Thyroid gland (tissue), 4 donors: ENCODE measurements around the gene BMPR2. TPM values are rescaled to one million over a fixed set of nuclear protein-coding genes. Genes with fewer than 3 reads are reported as not detected.

Experiments used
- DNase-seq, 2 donors: peaks; one replicate each; pipeline ENCODE4 v3.0.0-alpha.2; 2019
- H3K27ac ChIP-seq, 3 donors: fragments of 200-600 bp; sonication (generic); 1 replicate in 2 of 3; 2 replicates in 1 of 3; pipeline ENCODE4 v1.5.1; 2016 to 2019; ENCODE audit warnings: mild to moderate bottlenecking in 1 of 3, moderate library complexity in 1 of 3
- H3K27me3 ChIP-seq: fragments of 200-600 bp; sonication (generic); one replicate; pipeline ENCODE4 v1.5.1; 2019
- H3K36me3 ChIP-seq, 2 donors: fragments of 200-600 bp; sonication (generic); one replicate each; pipeline ENCODE4 v1.5.1; 2016 to 2019
- H3K4me1 ChIP-seq, 2 donors: fragments of 200-600 bp; sonication (generic); one replicate each; pipeline ENCODE4 v1.5.1; 2017 to 2019
- H3K4me3 ChIP-seq, 3 donors: fragments of 200-600 bp; sonication (generic); replicated peaks in 1 of 3; 1 replicate in 2 of 3; 2 replicates in 1 of 3; pipeline ENCODE4 v1.5.1; 2016; ENCODE audit warnings: mild to moderate bottlenecking in 1 of 3
- H3K9me3 ChIP-seq: fragments of 200-600 bp; sonication (generic); one replicate; pipeline ENCODE4 v1.5.1; 2017
- POLR2A ChIP-seq, 2 donors: fragments of 450-650 bp; IDR thresholded peaks; one replicate each; pipeline ENCODE4 v1.6.1; 2017; ENCODE audit warnings: antibody characterized with exemption in 2 of 2, mild to moderate bottlenecking in 2 of 2, moderate library complexity in 1 of 2
- WGBS, 2 donors: methylation state at CpG; one replicate each; pipeline ENCODE4 v1.1.5; 2017; 5-methylcytosine and 5-hydroxymethylcytosine counted together
- intact Hi-C: fragments of 100-400 bp; cut with DNase I; formaldehyde crosslinking; loops from one replicate; pipeline ENCODE4 v1.15.1; 2023
- total RNA-seq, 4 donors: library from RNA; depleted of rRNA; stranded (reverse); fragments of >200 nt; gene quantifications; one replicate each; pipeline ENCODE4 v1.2.3, GENCODE V29; 2016
- TF ChIP-seq, protein P1 (sequence below), 6 experiments: fragments of 200-600 bp in 3 of 6; fragments of 450-650 bp in 3 of 6; sonication (generic) in 3 of 6; IDR thresholded peaks; one replicate each; pipeline ENCODE4 v1.5.1; 2016 to 2019; ENCODE audit warnings: antibody characterized with exemption in 6 of 6, mild to moderate bottlenecking in 2 of 6, inconsistent platforms in 1 of 6, moderate library complexity in 1 of 6

The BMPR2 gene
- total RNA-seq, 4 donors from 2014 or later, result 50.1 to 67.0 (median 56.3) TPM

DNA sequence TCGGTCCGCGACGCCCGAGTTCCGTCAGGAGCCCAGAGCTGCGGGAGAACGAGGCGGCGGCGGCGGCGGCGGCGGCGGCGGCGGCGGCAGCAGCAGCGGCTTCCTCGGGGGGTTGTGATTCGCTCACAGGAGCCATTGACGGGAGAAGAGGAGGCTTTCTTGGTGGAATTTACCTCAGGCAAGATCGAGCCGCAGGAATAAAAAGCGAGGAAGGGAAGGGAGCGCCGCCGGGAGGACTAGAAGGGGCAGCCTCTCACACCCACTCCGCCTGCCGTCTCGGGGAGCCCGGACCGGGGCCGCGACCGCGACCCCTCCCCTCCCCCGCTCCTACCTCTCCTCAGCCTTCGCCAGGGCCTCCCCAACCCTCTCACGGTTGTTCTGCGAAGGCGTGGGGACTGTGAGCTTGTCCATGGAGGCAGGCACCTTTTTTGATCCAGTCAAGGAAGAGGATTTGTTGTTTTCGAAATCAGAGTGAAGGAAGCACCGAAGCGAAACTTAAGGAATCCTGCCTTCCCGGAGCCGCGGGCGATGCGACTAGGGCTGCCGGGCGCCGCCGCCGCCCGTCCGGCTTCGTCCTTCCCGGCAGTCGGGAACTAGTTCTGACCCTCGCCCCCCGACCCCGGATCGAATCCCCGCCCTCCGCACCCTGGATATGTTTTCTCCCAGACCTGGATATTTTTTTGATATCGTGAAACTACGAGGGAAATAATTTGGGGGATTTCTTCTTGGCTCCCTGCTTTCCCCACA lies 506 bp downstream of the BMPR2 start:
- H3K9me3 ChIP-seq, result no peaks in the 10 kb centered on the region
- TF ChIP-seq, protein P1, sequence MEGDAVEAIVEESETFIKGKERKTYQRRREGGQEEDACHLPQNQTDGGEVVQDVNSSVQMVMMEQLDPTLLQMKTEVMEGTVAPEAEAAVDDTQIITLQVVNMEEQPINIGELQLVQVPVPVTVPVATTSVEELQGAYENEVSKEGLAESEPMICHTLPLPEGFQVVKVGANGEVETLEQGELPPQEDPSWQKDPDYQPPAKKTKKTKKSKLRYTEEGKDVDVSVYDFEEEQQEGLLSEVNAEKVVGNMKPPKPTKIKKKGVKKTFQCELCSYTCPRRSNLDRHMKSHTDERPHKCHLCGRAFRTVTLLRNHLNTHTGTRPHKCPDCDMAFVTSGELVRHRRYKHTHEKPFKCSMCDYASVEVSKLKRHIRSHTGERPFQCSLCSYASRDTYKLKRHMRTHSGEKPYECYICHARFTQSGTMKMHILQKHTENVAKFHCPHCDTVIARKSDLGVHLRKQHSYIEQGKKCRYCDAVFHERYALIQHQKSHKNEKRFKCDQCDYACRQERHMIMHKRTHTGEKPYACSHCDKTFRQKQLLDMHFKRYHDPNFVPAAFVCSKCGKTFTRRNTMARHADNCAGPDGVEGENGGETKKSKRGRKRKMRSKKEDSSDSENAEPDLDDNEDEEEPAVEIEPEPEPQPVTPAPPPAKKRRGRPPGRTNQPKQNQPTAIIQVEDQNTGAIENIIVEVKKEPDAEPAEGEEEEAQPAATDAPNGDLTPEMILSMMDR (IDR thresholded peaks at IDR 0.05), result no peak
- peak in 1 of 2 donors; percentile 13 for TF ChIP-seq POLR2A (IDR thresholded peaks at IDR 0.05)
- H3K36me3 ChIP-seq, result no peaks in the 10 kb centered on the region
- H3K27me3 ChIP-seq, result no peaks in the 10 kb centered on the region
- intact Hi-C loops, result loop anchor here (10.0 kb wide), 1 partner anchor 638 kb away; the partner anchor contains the start of gene NBEAL1
- WGBS, 2 donors, result 0% methylated on average over 39 to 47 of the region's 69 CpGs
- peak overlapping the region; percentile 91 to 98 (median 97) for H3K27ac ChIP-seq
- H3K4me3 ChIP-seq, result peak overlapping the region; percentile 25 to 91 (median 74)
- peak; percentile 55 to 57 for DNase-seq
- H3K4me1 ChIP-seq, result peaks cover 14 to 23% of the 10 kb centered on the region in 2 donors

DNA sequence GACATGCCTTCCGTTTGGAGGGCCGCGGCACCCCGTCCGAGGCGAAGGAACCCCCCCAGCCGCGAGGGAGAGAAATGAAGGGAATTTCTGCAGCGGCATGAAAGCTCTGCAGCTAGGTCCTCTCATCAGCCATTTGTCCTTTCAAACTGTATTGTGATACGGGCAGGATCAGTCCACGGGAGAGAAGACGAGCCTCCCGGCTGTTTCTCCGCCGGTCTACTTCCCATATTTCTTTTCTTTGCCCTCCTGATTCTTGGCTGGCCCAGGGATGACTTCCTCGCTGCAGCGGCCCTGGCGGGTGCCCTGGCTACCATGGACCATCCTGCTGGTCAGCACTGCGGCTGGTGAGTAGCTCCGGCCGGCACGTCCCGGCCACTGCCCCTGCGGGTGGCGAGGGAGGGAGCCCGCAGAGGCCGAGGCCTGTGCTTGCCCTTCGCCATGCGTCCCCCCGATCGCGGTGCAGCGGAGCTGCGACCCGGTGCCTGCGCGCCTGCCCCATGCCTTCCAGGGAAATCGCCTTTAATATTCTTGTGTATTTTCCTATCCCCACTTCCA lies 1.2 kb downstream of the BMPR2 start:
- WGBS, 2 donors, result 1% methylated on average over 38 of the region's 38 CpGs
- no peak for TF ChIP-seq POLR2A (IDR thresholded peaks at IDR 0.05)
- TF ChIP-seq, protein P1 (IDR thresholded peaks at IDR 0.05), result no peak
- Histone ChIP-seq H3K36me3 (no peaks in the 10 kb centered on the region), H3K9me3 (no peaks in the 10 kb centered on the region), H3K27me3 (no peaks in the 10 kb centered on the region), H3K27ac (peak overlapping the region; percentile 91 to 98 (median 97)), H3K4me3 (peak overlapping the region; percentile 25 to 91 (median 74)), H3K4me1 (peaks cover 14 to 29% of the 10 kb centered on the region in 2 donors)
- peak; percentile 48 to 49 for DNase-seq
- intact Hi-C loops, result loop anchor here (10.0 kb wide), 1 partner anchor 638 kb away; the partner anchor contains the start of gene NBEAL1

DNA sequence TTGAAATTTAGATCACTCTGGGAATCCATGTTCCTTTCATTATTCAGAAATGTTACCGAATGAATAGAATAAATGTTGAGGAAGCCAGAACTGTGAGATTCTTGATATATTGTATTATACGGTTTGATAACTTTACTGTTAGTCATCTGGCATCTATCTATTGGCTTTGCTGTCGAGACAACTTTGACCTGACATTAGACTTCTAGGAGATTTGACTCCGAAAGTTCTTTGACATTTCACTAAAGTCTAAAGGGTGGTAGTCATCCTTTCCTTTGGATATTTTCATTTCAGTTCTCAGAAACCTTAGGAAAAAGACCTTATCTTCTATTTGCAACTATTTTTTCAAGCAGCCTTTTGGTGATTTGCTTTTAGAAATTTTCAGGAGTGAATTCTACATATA lies 1.9 kb downstream of the BMPR2 start:
- no peak for DNase-seq
- Histone ChIP-seq H3K27ac (peak overlapping the region; percentile 49 to 98 (median 91)), H3K4me1 (peaks cover 14 to 29% of the 10 kb centered on the region in 2 donors), H3K36me3 (no peaks in the 10 kb centered on the region), H3K27me3 (no peaks in the 10 kb centered on the region), H3K4me3 (peak overlapping the region in 2 of 3 donors; percentile 74 to 91), H3K9me3 (no peaks in the 10 kb centered on the region)
- TF ChIP-seq POLR2A (IDR thresholded peaks at IDR 0.05), result no peak
- TF ChIP-seq, protein P1 (IDR thresholded peaks at IDR 0.05), result no peak
- intact Hi-C loops, result loop anchor here (10.0 kb wide), 1 partner anchor 637 kb away; the partner anchor contains the start of gene NBEAL1
- WGBS, 2 donors, result 7 to 9% methylated on average over 4 of the region's 4 CpGs

DNA sequence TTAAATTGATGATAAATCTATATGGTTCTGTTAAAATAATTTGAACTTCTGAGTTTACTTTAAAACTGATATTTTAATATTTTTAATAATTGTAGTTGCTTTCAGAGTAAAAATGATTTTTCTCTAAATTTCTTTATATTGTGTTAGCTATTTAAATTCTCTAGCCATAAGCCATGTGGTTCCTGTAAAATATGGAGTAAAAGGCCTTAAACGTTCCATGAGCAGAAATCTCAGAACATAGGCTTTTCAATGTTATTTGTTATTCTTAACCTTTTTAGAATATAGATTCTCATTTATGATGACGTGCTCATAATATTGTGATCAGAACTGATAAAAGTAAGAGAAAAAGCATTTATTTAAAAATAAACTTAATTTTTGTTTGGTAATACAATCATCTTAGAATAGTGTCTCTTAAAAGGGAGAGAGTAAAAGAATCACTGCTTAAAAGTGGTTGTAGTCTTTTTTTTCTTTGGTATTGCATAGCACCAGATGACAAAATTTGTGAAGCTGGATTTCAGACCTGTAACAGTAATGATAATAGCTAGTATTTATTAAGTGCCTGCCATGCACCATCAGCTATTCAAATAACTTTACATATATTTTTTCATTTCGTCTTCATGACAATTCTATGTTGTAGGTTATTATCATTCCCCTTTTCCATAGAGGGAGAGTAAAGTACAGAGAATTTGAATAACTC lies 2.7 kb downstream of the BMPR2 start:
- DNase-seq, result no peak
- peaks cover 14 to 29% of the 10 kb centered on the region in 2 donors for H3K4me1 ChIP-seq
- no peaks in the 10 kb centered on the region for H3K9me3 ChIP-seq
- peak overlapping the region in 1 of 3 donors; percentile 98 for H3K27ac ChIP-seq
- H3K4me3 ChIP-seq, result peak overlapping the region in 2 of 3 donors; percentile 74 to 91
- 25 to 26% methylated on average over 3 of the region's 3 CpGs for WGBS, 2 donors
- no peak for TF ChIP-seq POLR2A (IDR thresholded peaks at IDR 0.05)
- TF ChIP-seq, protein P1 (IDR thresholded peaks at IDR 0.05), result no peak
- H3K27me3 ChIP-seq, result no peaks in the 10 kb centered on the region
- H3K36me3 ChIP-seq, result no peaks in the 10 kb centered on the region
- intact Hi-C loops, result loop anchor here (10.0 kb wide), 1 partner anchor 636 kb away; the partner anchor contains the start of gene NBEAL1
